ENCODE measurements around the gene ASIC1. TPM values are rescaled to one million over a fixed set of nuclear protein-coding genes. Genes with fewer than 3 reads are reported as not detected.

The ASIC1 gene
- total and polyA plus RNA-seq, 7 experiments from 2014 or later: 0.14 to 10.1 (median 1.7) TPM

DNA sequence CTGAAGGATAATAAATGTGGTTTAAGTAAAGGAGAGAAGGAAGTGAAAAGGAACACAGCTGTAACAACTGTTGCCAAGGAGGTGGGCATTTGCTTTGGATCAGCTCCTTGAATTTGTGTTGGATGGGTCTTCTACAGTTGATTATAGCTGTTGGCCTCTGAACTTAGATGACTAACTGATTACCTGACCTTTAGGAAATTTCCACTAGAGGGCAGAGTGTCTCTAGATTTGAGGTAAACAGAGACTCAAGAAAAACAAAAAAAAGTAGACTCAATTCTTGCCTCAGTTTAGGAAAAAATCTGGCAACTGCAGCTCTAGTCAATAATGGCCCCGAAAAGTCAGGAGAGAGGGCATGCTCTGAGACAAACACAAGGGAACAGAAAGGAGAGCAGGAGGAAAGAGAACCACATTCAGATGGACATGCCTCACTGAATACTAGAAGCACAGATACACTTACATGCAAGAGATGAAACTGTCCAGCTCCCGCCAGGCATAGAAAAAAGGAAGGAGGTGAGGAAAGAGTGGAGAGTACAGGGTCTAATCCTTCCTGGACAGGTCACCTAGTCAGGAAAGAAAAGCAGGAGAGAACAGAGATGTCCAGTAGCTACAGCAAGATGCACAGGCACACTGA is 75.2 kb downstream of the ASIC1 start:
- Histone ChIP-seq H3K4me3 (ENCODE audit: low read length) (no peak overlapping the region), H3K4me1 (ENCODE audit: control insufficient read depth in 2 of 2, insufficient read depth in 2 of 2, low read length in 2 of 2) (no peaks in the 10 kb centered on the region), H3K27ac (ENCODE audit: low read depth, low read length) (no peak overlapping the region), H3K36me3 (ENCODE audit: control insufficient read depth in 2 of 3, insufficient read depth in 3 of 3, low read length in 3 of 3) (peaks cover 15 to 73% (median 25%) of the 10 kb centered on the region in 3 experiments), H3K9me3 (ENCODE audit: control insufficient read depth in 2 of 3, low read length in 3 of 3) (no peaks in the 10 kb centered on the region), H3K27me3 (ENCODE audit: control insufficient read depth in 2 of 2, insufficient read depth in 2 of 2, low read length in 2 of 2) (no peaks in the 10 kb centered on the region)
- H3K4me1 Mint-ChIP-seq: peaks cover 9 to 19% (median 14%) of the 10 kb centered on the region in 7 donors
- no peaks in the 10 kb centered on the region for H3K27me3 Mint-ChIP-seq
- ChIA-PET CTCF (interaction anchor here (0.6 to 4.4 kb wide), 22 partner anchors 10 to 669 kb away, joined by 3 to 32 read pairs (median 4); partner anchors contain the start of genes CERS5, COX14 and SMARCD1), POLR2A (interaction anchor here (1.0 to 5.8 kb wide), 2 partner anchors 16 to 20 kb away, joined by 4 to 36 read pairs; partner anchors contain the start of gene COX14)
- peaks cover 7 to 40% (median 23%) of the 10 kb centered on the region in 5 donors for H3K36me3 Mint-ChIP-seq
- H3K27ac Mint-ChIP-seq: peak overlapping the region in 8 of 9 donors; percentile 2 to 79 (median 36)
- no peak overlapping the region for H3K4me3 Mint-ChIP-seq
- DNase-seq (peak in 7 of 9 donors; percentile 29 to 62 (median 49)), ATAC-seq (peak; percentile 61)
- intact Hi-C loops (cut with micrococcal nuclease): loop anchor here (1.0 to 5.0 kb wide), 6 partner anchors 20 to 182 kb away; partner anchors contain the start of genes CERS5 (in 2 of the 2) and COX14 (in 2 of the 2)
- no peaks in the 10 kb centered on the region for H3K9me3 Mint-ChIP-seq

Other genes with a start within 250 kb of the ASIC1 start
- 10 to 100 TPM in 4 of 5 experiments, 1 to 10 TPM in 1; 4.3 to 27.5 (median 12.0) TPM for gene NCKAP5L, start 229.2 kb upstream of the ASIC1 start, total RNA-seq
- gene NCKAP5L, start 229.2 kb upstream of the ASIC1 start, polyA plus RNA-seq: 1 to 10 TPM; 1.8 to 5.4 TPM
- 10 to 100 TPM in 2 of 5 experiments, 1 to 10 TPM in 3; 3.7 to 17.4 (median 6.8) TPM for gene BCDIN3D, start 214.5 kb upstream of the ASIC1 start, total RNA-seq
- 1 to 10 TPM; 4.8 to 7.4 TPM for gene BCDIN3D, start 214.5 kb upstream of the ASIC1 start, polyA plus RNA-seq
- gene FAIM2, start 153.7 kb upstream of the ASIC1 start, total RNA-seq: under 1 TPM in 2 of 5 experiments, not detected in 3; 0.22 to 0.85 TPM
- gene FAIM2, start 153.7 kb upstream of the ASIC1 start, polyA plus RNA-seq: not detected
- not detected for gene AQP2, start 106.9 kb upstream of the ASIC1 start, total RNA-seq
- gene AQP2, start 106.9 kb upstream of the ASIC1 start, polyA plus RNA-seq: not detected
- gene AQP5, start 95.7 kb upstream of the ASIC1 start, total RNA-seq: not detected
- not detected for gene AQP5, start 95.7 kb upstream of the ASIC1 start, polyA plus RNA-seq
- gene AQP6, start 84.6 kb upstream of the ASIC1 start, total RNA-seq: not detected
- gene AQP6, start 84.6 kb upstream of the ASIC1 start, polyA plus RNA-seq: not detected
- gene RACGAP1, start 32.1 kb upstream of the ASIC1 start, total RNA-seq: 100 to 1,000 TPM in 1 of 5 experiments, 10 to 100 TPM in 1, 1 to 10 TPM in 3; 4.2 to 111 (median 8.0) TPM
- 10 to 100 TPM in 1 of 2 donors, 1 to 10 TPM in 1; 8.6 to 11.1 TPM for gene RACGAP1, start 32.1 kb upstream of the ASIC1 start, polyA plus RNA-seq
- gene SMARCD1, start 27.7 kb downstream of the ASIC1 start, total RNA-seq: 10 to 100 TPM; 65.1 to 88.5 (median 67.5) TPM
- gene SMARCD1, start 27.7 kb downstream of the ASIC1 start, polyA plus RNA-seq: 10 to 100 TPM in 1 of 2 donors, 1 to 10 TPM in 1; 9.5 to 16.6 TPM
- gene GPD1, start 46.4 kb downstream of the ASIC1 start, total RNA-seq: 1 to 10 TPM in 2 of 5 experiments, under 1 TPM in 3; 0.50 to 1.5 (median 0.60) TPM
- not detected for gene GPD1, start 46.4 kb downstream of the ASIC1 start, polyA plus RNA-seq
- 10 to 100 TPM; 37.2 to 49.4 (median 46.9) TPM for gene COX14, start 54.6 kb downstream of the ASIC1 start, total RNA-seq
- gene COX14, start 54.6 kb downstream of the ASIC1 start, polyA plus RNA-seq: 100 to 1,000 TPM; 202 to 244 TPM
- gene CERS5, start 109.8 kb downstream of the ASIC1 start, total RNA-seq: 10 to 100 TPM; 41.0 to 52.2 (median 47.7) TPM
- 10 to 100 TPM; 33.7 to 38.1 TPM for gene CERS5, start 109.8 kb downstream of the ASIC1 start, polyA plus RNA-seq
- 10 to 100 TPM in 4 of 5 experiments, 1 to 10 TPM in 1; 9.8 to 33.6 (median 11.2) TPM for gene LIMA1, start 225.9 kb downstream of the ASIC1 start, total RNA-seq
- 10 to 100 TPM in 1 of 2 donors, 1 to 10 TPM in 1; 5.4 to 11.6 TPM for gene LIMA1, start 225.9 kb downstream of the ASIC1 start, polyA plus RNA-seq

Data from naive thymus-derived CD4-positive, alpha-beta T cell (primary cell).